Fibroblast of upper back skin (primary cell): Measurements from ENCODE around the gene PTGES3L.
"Not testable (repeated sequence)": the region's sequence is repeated elsewhere in the genome, so short reads cannot be mapped to it uniquely, and the experiment has no call there.

ENCODE experiments used
- DNase-seq: peaks from one replicate; pipeline ENCODE4 v3.0.0-alpha.2; 2013

PTGES3L gene

DNA sequence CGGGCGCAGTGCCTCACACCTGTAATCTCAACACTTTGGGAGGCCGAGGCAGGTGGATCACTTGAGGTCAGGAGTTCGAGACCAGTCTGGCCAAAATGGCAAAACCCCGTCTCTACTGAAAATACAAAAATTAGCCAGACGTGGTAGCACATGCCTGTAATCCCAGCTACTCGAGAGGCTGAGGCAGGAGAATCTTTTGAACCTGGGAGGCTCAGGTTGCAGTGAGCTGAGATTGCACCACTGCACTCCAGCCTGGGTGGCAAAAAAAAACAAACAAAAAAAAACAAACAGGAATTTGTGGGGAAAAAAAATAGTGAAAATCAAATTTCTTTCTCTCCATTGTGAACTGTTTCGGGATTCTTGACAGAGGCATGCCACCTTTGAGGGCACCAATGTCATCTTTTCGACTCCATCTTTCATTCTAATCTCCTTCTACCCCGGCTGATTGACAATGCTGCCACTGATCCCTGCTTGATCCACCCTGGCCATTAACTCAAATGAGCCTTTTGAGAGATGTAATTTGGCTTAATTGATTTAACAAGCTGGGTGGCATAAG lies 60.3 kb downstream of the PTGES3L start:
- DNase-seq: not testable (repeated sequence)

DNA sequence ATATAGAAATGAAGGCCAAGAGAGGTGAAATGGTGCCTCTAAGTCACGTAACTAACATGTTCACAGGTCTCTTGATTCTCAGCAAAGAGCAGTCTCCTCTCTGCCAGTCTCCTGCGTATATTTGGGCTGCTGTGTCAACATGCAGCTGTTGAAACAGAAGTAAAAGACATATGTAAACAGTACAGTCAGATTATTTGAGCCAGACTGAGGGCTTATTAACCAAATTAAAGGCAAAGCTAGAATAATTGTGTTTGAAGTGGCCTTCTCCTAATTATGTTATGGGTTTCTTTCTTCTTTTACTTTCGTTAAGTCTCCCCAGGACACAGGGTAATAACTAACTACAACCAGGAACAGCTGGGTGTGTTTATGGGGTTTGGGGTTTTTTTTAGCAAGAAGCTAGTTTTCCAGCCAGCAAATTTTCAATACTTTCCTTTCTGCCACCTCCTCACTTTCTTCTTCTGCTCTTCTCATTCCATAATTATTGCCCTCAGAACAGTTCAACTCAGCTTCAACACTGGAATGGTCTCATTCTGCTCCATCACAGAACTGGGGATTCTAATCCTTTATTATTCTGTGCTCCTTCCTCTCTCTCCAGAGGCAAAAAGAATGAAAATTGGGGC lies 60.9 kb downstream of the PTGES3L start:
- DNase-seq: no peak
